ENCODE measurements around the gene MAST4. TPM values are rescaled to one million over a fixed set of nuclear protein-coding genes. Genes with fewer than 3 reads are reported as not detected.

Gene MAST4
- total RNA-seq, 1 experiment from 2014 or later = 3.3 TPM

GRCh38 chr5:66891184-66891925 lies 295.2 kb downstream of the MAST4 start:
- Histone ChIP-seq H3K27ac (no peak overlapping the region), H3K4me1 (no peaks in the 10 kb centered on the region), H3K27me3 (no peaks in the 10 kb centered on the region), H3K4me3 (no peak overlapping the region), H3K9me3 (replicated peaks) (no peaks in the 10 kb centered on the region), H3K36me3 (no peaks in the 10 kb centered on the region)
- DNase-seq = no peak

- DNase-seq = no peak
- no peaks in the 10 kb centered on the region for H3K36me3 ChIP-seq
- no peak overlapping the region for H3K4me3 ChIP-seq
- H3K4me1 ChIP-seq = peaks cover 3% of the 10 kb centered on the region; the same call in 1 of the 2 replicates
- H3K9me3 ChIP-seq (replicated peaks) = no peaks in the 10 kb centered on the region
- H3K27me3 ChIP-seq = no peaks in the 10 kb centered on the region; the same call in 1 of the 2 replicates
- H3K27ac ChIP-seq = no peak overlapping the region
These were observed 296.5 kb downstream of the MAST4 start for GRCh38 chr5:66892716-66893115.

- H3K27me3 ChIP-seq = no peaks in the 10 kb centered on the region; the same call in 1 of the 2 replicates
- peaks cover 3% of the 10 kb centered on the region; the same call in 1 of the 2 replicates for H3K4me1 ChIP-seq
- no peak overlapping the region for H3K4me3 ChIP-seq
- no peaks in the 10 kb centered on the region for H3K9me3 ChIP-seq (replicated peaks)
- H3K36me3 ChIP-seq = no peaks in the 10 kb centered on the region
- H3K27ac ChIP-seq = no peak overlapping the region
- DNase-seq = no peak
These were observed 298.5 kb downstream of the MAST4 start for GRCh38 chr5:66894480-66895240.

- Histone ChIP-seq H3K36me3 (no peaks in the 10 kb centered on the region), H3K4me1 (peaks cover 3% of the 10 kb centered on the region; the same call in 1 of the 2 replicates), H3K27me3 (peaks cover 4% of the 10 kb centered on the region; the same call in 1 of the 2 replicates), H3K4me3 (no peak overlapping the region), H3K27ac (peak overlapping the region; percentile 44; the same call in 1 of the 2 replicates), H3K9me3 (replicated peaks) (no peaks in the 10 kb centered on the region)
- DNase-seq = peak in 1 of 2 experiments; percentile 36
These were observed 300.0 kb downstream of the MAST4 start for GRCh38 chr5:66896171-66896570.

- DNase-seq = no peak
- H3K4me3 ChIP-seq = no peak overlapping the region
- peaks cover 4% of the 10 kb centered on the region; the same call in 1 of the 2 replicates for H3K27me3 ChIP-seq
- no peaks in the 10 kb centered on the region for H3K36me3 ChIP-seq
- peaks cover 3% of the 10 kb centered on the region; the same call in 1 of the 2 replicates for H3K4me1 ChIP-seq
- no peak overlapping the region for H3K27ac ChIP-seq
- H3K9me3 ChIP-seq (replicated peaks) = no peaks in the 10 kb centered on the region
These were observed 301.2 kb downstream of the MAST4 start for GRCh38 chr5:66897356-66897755.

GRCh38 chr5:66898241-66898995 lies 302.2 kb downstream of the MAST4 start:
- Histone ChIP-seq H3K4me3 (no peak overlapping the region), H3K36me3 (no peaks in the 10 kb centered on the region), H3K9me3 (replicated peaks) (no peaks in the 10 kb centered on the region), H3K4me1 (peaks cover 3% of the 10 kb centered on the region; the same call in 1 of the 2 replicates), H3K27ac (no peak overlapping the region), H3K27me3 (peaks cover 4% of the 10 kb centered on the region; the same call in 1 of the 2 replicates)
- DNase-seq = no peak

- H3K9me3 ChIP-seq (replicated peaks) = no peaks in the 10 kb centered on the region
- no peaks in the 10 kb centered on the region for H3K36me3 ChIP-seq
- no peaks in the 10 kb centered on the region for H3K4me1 ChIP-seq
- H3K27me3 ChIP-seq = peaks cover 4% of the 10 kb centered on the region; the same call in 1 of the 2 replicates
- no peak overlapping the region for H3K27ac ChIP-seq
- DNase-seq = no peak
- no peak overlapping the region for H3K4me3 ChIP-seq
These were observed 307.0 kb downstream of the MAST4 start for GRCh38 chr5:66903218-66903617.

- Histone ChIP-seq H3K27me3 (peaks cover 4% of the 10 kb centered on the region; the same call in 1 of the 2 replicates), H3K9me3 (replicated peaks) (no peaks in the 10 kb centered on the region), H3K4me3 (no peak overlapping the region), H3K36me3 (no peaks in the 10 kb centered on the region), H3K27ac (no peak overlapping the region), H3K4me1 (no peaks in the 10 kb centered on the region)
- no peak for DNase-seq
These were observed 307.5 kb downstream of the MAST4 start for GRCh38 chr5:66903709-66904108.

- H3K27ac ChIP-seq = no peak overlapping the region
- no peaks in the 10 kb centered on the region for H3K9me3 ChIP-seq (replicated peaks)
- no peaks in the 10 kb centered on the region for H3K4me1 ChIP-seq
- no peak for DNase-seq
- no peak overlapping the region for H3K4me3 ChIP-seq
- H3K27me3 ChIP-seq = peaks cover 4% of the 10 kb centered on the region; the same call in 1 of the 2 replicates
- H3K36me3 ChIP-seq = no peaks in the 10 kb centered on the region
These were observed 308.0 kb downstream of the MAST4 start for GRCh38 chr5:66904189-66904588.

GRCh38 chr5:66906021-66906420 lies 309.8 kb downstream of the MAST4 start:
- Histone ChIP-seq H3K4me1 (no peaks in the 10 kb centered on the region), H3K9me3 (replicated peaks) (no peaks in the 10 kb centered on the region), H3K4me3 (no peak overlapping the region), H3K27ac (no peak overlapping the region), H3K36me3 (no peaks in the 10 kb centered on the region), H3K27me3 (no peaks in the 10 kb centered on the region; the same call in 1 of the 2 replicates)
- no peak for DNase-seq

GRCh38 chr5:66908230-66908629 lies 312.0 kb downstream of the MAST4 start:
- H3K27me3 ChIP-seq = no peaks in the 10 kb centered on the region
- 0 out of 2 replicates have a peak, but pooled peaks cover 5% of the 10 kb centered on the region for H3K4me1 ChIP-seq
- no peak for DNase-seq
- no peak overlapping the region for H3K27ac ChIP-seq
- no peak overlapping the region for H3K4me3 ChIP-seq
- no peaks in the 10 kb centered on the region for H3K36me3 ChIP-seq
- H3K9me3 ChIP-seq (replicated peaks) = no peaks in the 10 kb centered on the region

GRCh38 chr5:66909364-66909763 lies 313.2 kb downstream of the MAST4 start:
- DNase-seq = no peak
- no peaks in the 10 kb centered on the region for H3K36me3 ChIP-seq
- H3K4me3 ChIP-seq = no peak overlapping the region
- H3K27me3 ChIP-seq = no peaks in the 10 kb centered on the region
- H3K4me1 ChIP-seq = 0 out of 2 replicates have a peak, but pooled peaks cover 5% of the 10 kb centered on the region
- H3K27ac ChIP-seq = no peak overlapping the region
- H3K9me3 ChIP-seq (replicated peaks) = no peaks in the 10 kb centered on the region

- peak in 1 of 2 experiments; percentile 31 for DNase-seq
- no peak overlapping the region for H3K27ac ChIP-seq
- no peaks in the 10 kb centered on the region for H3K36me3 ChIP-seq
- 0 out of 2 replicates have a peak, but pooled peaks cover 5% of the 10 kb centered on the region for H3K4me1 ChIP-seq
- H3K4me3 ChIP-seq = no peak overlapping the region
- no peaks in the 10 kb centered on the region for H3K27me3 ChIP-seq
- no peaks in the 10 kb centered on the region for H3K9me3 ChIP-seq (replicated peaks)
These were observed 316.6 kb downstream of the MAST4 start for GRCh38 chr5:66912787-66913186.

- H3K4me1 ChIP-seq = 0 out of 2 replicates have a peak, but pooled peaks cover 5% of the 10 kb centered on the region
- no peaks in the 10 kb centered on the region for H3K27me3 ChIP-seq
- no peaks in the 10 kb centered on the region for H3K9me3 ChIP-seq (replicated peaks)
- H3K27ac ChIP-seq = no peak overlapping the region
- DNase-seq = no peak
- no peak overlapping the region for H3K4me3 ChIP-seq
- no peaks in the 10 kb centered on the region for H3K36me3 ChIP-seq
These were observed 319.3 kb downstream of the MAST4 start for GRCh38 chr5:66915531-66915930.

All from SJCRH30 (cell line).